Endothelial cell of umbilical vein (primary cell): ENCODE measurements around the gene TIRAP. TPM values are rescaled to one million over a fixed set of nuclear protein-coding genes. Genes with fewer than 3 reads are reported as not detected.

Experiments
- BruUV-seq: library from RNA; stranded (reverse); fragments of 400-500 nt; replicated peaks from 2 replicates; lab custom pipeline; 2021; lab: Mats Ljungman, UMichigan
- CTCF ChIA-PET: fragments of 300-600, 350-600 bp; sonication (Branson Sonifier 250); formaldehyde crosslinking; loops from one replicate; lab custom pipeline; 2021; ENCODE audit warnings: antibody characterized with exemption, inconsistent platforms; lab: Charles Lee
- POLR2A ChIA-PET: fragments of 300-600, 350-600 bp; sonication (Branson Sonifier 250); formaldehyde crosslinking; loops from one replicate; lab custom pipeline; 2021; ENCODE audit warnings: antibody characterized with exemption, inconsistent platforms; lab: Charles Lee
- DNase-seq: peaks from one replicate; pipeline ENCODE4 v3.0.0-alpha.2; 2011; ENCODE audit warnings: low read depth, low spot score
- FAIRE-seq: peaks from 2 replicates; lab custom pipeline; 2011; peaks lifted over from hg19 to GRCh38; lab: Jason Lieb, UNC
- H2AFZ ChIP-seq: 2 replicates; pipeline ENCODE4 v1.6.0; 2012; ENCODE audit warnings: low read depth, low read length, control low read depth, inconsistent platforms
- H3K27ac ChIP-seq: 2 replicates; pipeline ENCODE4 v1.5.1; 2011; ENCODE audit warnings: low read depth, mild to moderate bottlenecking, control low read depth, low read length, moderate library complexity; ENCODE audit not compliant: insufficient read depth
- H3K27me3 ChIP-seq, 2 experiments: 2 replicates each; pipeline versions ENCODE4 v1.6.0 to v1.6.1; 2011; ENCODE audit warnings: low read length in 2 of 2, mixed read lengths in 1 of 2; ENCODE audit not compliant: control insufficient read depth in 2 of 2, insufficient read depth in 2 of 2
- H3K36me3 ChIP-seq, 2 experiments: 2 replicates in 1 of 2; 3 replicates in 1 of 2; pipeline ENCODE4 v1.5.1; 2011; ENCODE audit warnings: low read length in 2 of 2, mild to moderate bottlenecking in 1 of 2, moderate library complexity in 1 of 2; ENCODE audit not compliant: control insufficient read depth in 2 of 2, insufficient read depth in 2 of 2; ENCODE audit errors: extremely low read depth in 1 of 2
- H3K4me1 ChIP-seq: 3 replicates; pipeline ENCODE4 v1.5.1; 2011; ENCODE audit warnings: mild to moderate bottlenecking, low read length; ENCODE audit not compliant: control insufficient read depth, insufficient read depth; ENCODE audit errors: extremely low read depth
- H3K4me2 ChIP-seq: 2 replicates; pipeline ENCODE4 v1.6.1; 2011; ENCODE audit warnings: low read length, control low read depth, mixed read lengths; ENCODE audit not compliant: insufficient read depth
- H3K4me3 ChIP-seq, 3 experiments: fragments of 200-600 bp in 1 of 3; sonication (generic), shearing (Covaris generic) in 1 of 3; replicated peaks in 1 of 3; 2 replicates each; pipeline ENCODE4 v1.5.1; 2011 to 2016; ENCODE audit warnings: control low read depth in 3 of 3, low read length in 3 of 3, mild to moderate bottlenecking in 2 of 3, inconsistent platforms in 1 of 3, low read depth in 1 of 3, moderate library complexity in 1 of 3; ENCODE audit not compliant: insufficient read depth in 1 of 3
- H3K79me2 ChIP-seq: 2 replicates; pipeline ENCODE4 v1.6.0; 2012; ENCODE audit warnings: low read length, inconsistent platforms; ENCODE audit not compliant: control insufficient read depth, insufficient read depth
- H3K9ac ChIP-seq: replicated peaks from 2 replicates; pipeline ENCODE3; 2011; ENCODE audit warnings: low read length, control low read depth; ENCODE audit not compliant: insufficient read depth; ENCODE audit errors: extremely low read depth
- H3K9me1 ChIP-seq: replicated peaks from 3 replicates; pipeline ENCODE4 v1.6.0; 2011; ENCODE audit warnings: mild to moderate bottlenecking, low read length; ENCODE audit not compliant: control insufficient read depth, insufficient read depth; ENCODE audit errors: extremely low read depth
- H3K9me3 ChIP-seq: replicated peaks from 2 replicates; pipeline ENCODE4 v1.5.1; 2012; ENCODE audit warnings: low read length, inconsistent platforms; ENCODE audit not compliant: control insufficient read depth, insufficient read depth
- H4K20me1 ChIP-seq: replicated peaks from 2 replicates; pipeline ENCODE3; 2011; ENCODE audit warnings: mild to moderate bottlenecking, low read length; ENCODE audit not compliant: control insufficient read depth, insufficient read depth; ENCODE audit errors: extremely low read depth
- MAX ChIP-seq: IDR thresholded peaks from 2 replicates; pipeline ENCODE4 v1.6.1; 2011; ENCODE audit not compliant: insufficient read depth, insufficient read length
- POLR2AphosphoS5 ChIP-seq: IDR thresholded peaks from 2 replicates; pipeline ENCODE4 v1.6.1; 2012; ENCODE audit warnings: low read depth, mild to moderate bottlenecking, control low read depth, low read length, moderate library complexity; ENCODE audit not compliant: insufficient read depth
- dilution Hi-C: fragments of 300-500 bp; cut with MboI; formaldehyde crosslinking; loops from one replicate; pipeline ENCODE4 v1.15.0; 2019; ENCODE audit warnings: low sequenced_read_pairs; ENCODE audit not compliant: extremely low pct_ligation_motif_present
- intact Hi-C: fragments of 100-400 bp; cut with micrococcal nuclease; formaldehyde crosslinking; loops from one replicate; pipeline ENCODE4 v1.10.0; 2022
- polyA plus RNA-seq, 4 experiments: library from polyadenylated mRNA; depleted of rRNA in 3 of 4; stranded (reverse) in 3 of 4; unstranded in 1 of 4; fragments of >200 nt; gene quantifications; 2 replicates each; pipeline versions ENCODE4 v1.2.1 to v1.2.3, GENCODE V29; 2011 to 2012; ENCODE audit warnings: missing spikeins in 1 of 4
- total RNA-seq: library from RNA; stranded (reverse); gene quantifications from 2 replicates; pipeline ENCODE4 v1.2.3, GENCODE V29; 2021

The TIRAP gene
- total and polyA plus RNA-seq, 2 donors (not counting 3 experiments of a cell fraction or from before 2014, with no cell fraction given): 9.3 to 11.0 TPM

GRCh38 chr11:126322996-126323395 is 40.1 kb downstream of the TIRAP start:
- Histone ChIP-seq H3K36me3 (no peaks in the 10 kb centered on the region), H3K79me2 (no peaks in the 10 kb centered on the region), H2AFZ (no peak overlapping the region), H3K27ac (no peak overlapping the region), H3K4me1 (no peaks in the 10 kb centered on the region), H4K20me1 (no peaks in the 10 kb centered on the region), H3K4me2 (no peak overlapping the region), H3K9me3 (no peaks in the 10 kb centered on the region), H3K4me3 (no peak overlapping the region), H3K9me1 (no peaks in the 10 kb centered on the region), H3K9ac (no peak overlapping the region), H3K27me3 (no peaks in the 10 kb centered on the region)
- CTCF ChIA-PET: interaction anchor here (1.0 kb wide), 1 partner anchor 158 kb away, joined by 3 read pairs; no protein-coding TSS in a partner anchor
- no peak for TF ChIP-seq MAX
- intact Hi-C loops: no loop called here
- DNase-seq (no peak), FAIRE-seq (no peak)
- dilution Hi-C loops: no loop called here
- BruUV-seq: no TSS peak
- POLR2A ChIA-PET: no interaction called here

- Histone ChIP-seq H2AFZ (no peak overlapping the region), H3K9me3 (no peaks in the 10 kb centered on the region), H3K9me1 (no peaks in the 10 kb centered on the region), H3K27ac (no peak overlapping the region), H3K79me2 (no peaks in the 10 kb centered on the region), H3K27me3 (no peaks in the 10 kb centered on the region), H3K4me1 (no peaks in the 10 kb centered on the region), H3K9ac (no peak overlapping the region), H3K4me2 (no peak overlapping the region), H3K4me3 (no peak overlapping the region), H3K36me3 (no peaks in the 10 kb centered on the region), H4K20me1 (no peaks in the 10 kb centered on the region)
- ChIA-PET CTCF (no interaction called here), POLR2A (no interaction called here)
- FAIRE-seq: no peak
- intact Hi-C loops: no loop called here
- no peak for DNase-seq
- BruUV-seq: no TSS peak
- TF ChIP-seq POLR2AphosphoS5: no peak
- TF ChIP-seq MAX: no peak
- dilution Hi-C loops: no loop called here
These were observed 44.5 kb downstream of the TIRAP start for GRCh38 chr11:126327281-126328000.
